ENCODE data around the gene CEP83. TPM values are rescaled to one million over a fixed set of nuclear protein-coding genes. Genes with fewer than 3 reads are reported as not detected.
"Not testable (repeated sequence)": the region's sequence is repeated elsewhere in the genome, so short reads cannot be mapped to it uniquely, and the experiment has no call there.

Gene CEP83
- total and polyA plus RNA-seq, 2 experiments from 2014 or later, result 29.8 to 33.7 TPM

- no peak for TF ChIP-seq ZNF462 (CRISPR knock-in tag; IDR thresholded peaks at IDR 0.05)
Observed at GRCh38 chr12:94390130-94390485, 69.6 kb downstream of the CEP83 start (continued).

- H3K27ac ChIP-seq (ENCODE audit: low read depth), result peak overlapping the region; percentile 72; the same call in 1 of the 2 replicates
- not testable (repeated sequence) for H3K4me1 Mint-ChIP-seq; H3K27me3 ChIP-seq (ENCODE audit: insufficient read depth); H2AFZ ChIP-seq; H3K4me3 Mint-ChIP-seq; H3K27ac Mint-ChIP-seq; H3K9me2 ChIP-seq (ENCODE audit: insufficient read depth); H4K20me1 ChIP-seq (replicated peaks; ENCODE audit: insufficient read depth); H3K27me3 Mint-ChIP-seq (ENCODE audit: insufficient read depth, low read depth, poor library complexity); H3F3A ChIP-seq (replicated peaks; ENCODE audit: low read depth); H3K9me3 Mint-ChIP-seq; H3K4me1 ChIP-seq (ENCODE audit: insufficient read depth)
- H3K4me2 ChIP-seq, result peak overlapping the region; percentile 72
- H3K36me3 Mint-ChIP-seq (ENCODE audit: low read depth), result peaks cover 36% of the 10 kb centered on the region
- H3K79me2 ChIP-seq (replicated peaks; ENCODE audit: insufficient read depth), result peaks cover 18% of the 10 kb centered on the region
- H3K36me3 ChIP-seq (ENCODE audit: insufficient read depth), result peaks cover 12% of the 10 kb centered on the region; the same call in 1 of the 2 replicates
- DNase-seq (ENCODE audit: low spot score) (peak; percentile 80), ATAC-seq (peak; percentile 90)
- peak overlapping the region; percentile 48 for H3K4me3 ChIP-seq
Observed at GRCh38 chr12:94389482-94390129, 70.1 kb downstream of the CEP83 start.

GRCh38 chr12:94386422-94386821 is 73.2 kb downstream of the CEP83 start:
- Histone ChIP-seq H3K4me1 (ENCODE audit: insufficient read depth) (peaks cover 8% of the 10 kb centered on the region; the same call in 1 of the 2 replicates), H3K27ac (ENCODE audit: low read depth) (no peak overlapping the region), H3K36me3 (ENCODE audit: insufficient read depth) (peaks cover 12% of the 10 kb centered on the region), H3K4me2 (no peak overlapping the region), H3K79me2 (replicated peaks; ENCODE audit: insufficient read depth) (peaks cover 13% of the 10 kb centered on the region), H3K27me3 (ENCODE audit: insufficient read depth) (no peaks in the 10 kb centered on the region), H3K4me3 (no peak overlapping the region), H3F3A (replicated peaks; ENCODE audit: low read depth) (no peaks in the 10 kb centered on the region), H4K20me1 (replicated peaks; ENCODE audit: insufficient read depth) (no peaks in the 10 kb centered on the region), H2AFZ (no peak overlapping the region), H3K9me2 (ENCODE audit: insufficient read depth) (no peaks in the 10 kb centered on the region; the same call in 1 of the 2 replicates)
- H3K4me3 Mint-ChIP-seq, result no peak overlapping the region
- H3K4me1 Mint-ChIP-seq, result no peaks in the 10 kb centered on the region; the same call in 2 of the 3 replicates
- no peaks in the 10 kb centered on the region for H3K27me3 Mint-ChIP-seq (ENCODE audit: insufficient read depth, low read depth, poor library complexity)
- H3K27ac Mint-ChIP-seq, result no peak overlapping the region
- peaks cover 29% of the 10 kb centered on the region for H3K36me3 Mint-ChIP-seq (ENCODE audit: low read depth)
- TF ChIP-seq ETS1 (IDR thresholded peaks at IDR 0.05), result no peak
- TF ChIP-seq EZH2 (IDR thresholded peaks at IDR 0.05; ENCODE audit: low read depth, unreplicated experiment), result no peak
- TF ChIP-seq POLR2AphosphoS5 (IDR thresholded peaks at IDR 0.05; ENCODE audit: low read depth), result no peak
- H3K9me3 Mint-ChIP-seq, result peaks cover 7% of the 10 kb centered on the region; the same call in 2 of the 3 replicates
- DNase-seq (ENCODE audit: low spot score) (no peak), ATAC-seq (no peak)

Measured in GM23338 (cell line).